SIG-M5 treated with dmso at 0.1 percent for 504 hours (cell line): ENCODE data around the gene DPYSL5.

Experiments used
- DNase-seq: peaks from one replicate; lab custom pipeline; 2025; ENCODE audit not compliant: unreplicated experiment; lab: John Stamatoyannopoulos, UW

Gene DPYSL5

GRCh38 chr2:26843041-26843440 lies 4.9 kb upstream of the DPYSL5 start:
- no peak for DNase-seq

DNA sequence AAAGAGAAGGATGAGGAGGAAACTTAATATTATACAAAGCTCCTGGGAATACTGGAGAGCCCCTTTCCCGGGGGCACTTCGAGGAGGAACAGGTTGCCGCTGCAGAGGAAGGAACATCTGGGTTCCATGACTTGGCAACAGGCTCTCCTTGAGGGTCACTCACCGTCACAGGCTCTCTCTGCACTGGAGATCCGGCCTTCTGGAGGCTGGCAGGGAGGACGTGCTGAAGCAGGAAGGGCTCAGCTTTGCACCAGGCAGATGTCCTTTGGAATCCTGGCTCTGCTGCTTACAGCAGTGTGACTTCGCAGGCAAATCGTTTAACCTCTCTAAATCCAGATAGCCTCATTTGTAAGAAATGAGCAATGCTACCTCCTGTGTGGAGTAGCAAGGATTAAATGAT lies 2.9 kb upstream of the DPYSL5 start:
- DNase-seq = no peak

- DNase-seq = peak; percentile 87
Observed at GRCh38 chr2:26846334-26847306, 1.3 kb upstream of the DPYSL5 start.

GRCh38 chr2:26847307-26847654 lies 651 bp upstream of the DPYSL5 start:
- DNase-seq = no peak

GRCh38 chr2:26848336-26849055 lies 564 bp downstream of the DPYSL5 start:
- no peak for DNase-seq

GRCh38 chr2:26849056-26849999 lies 1.4 kb downstream of the DPYSL5 start:
- DNase-seq = no peak

- no peak for DNase-seq
Observed at GRCh38 chr2:26850000-26850431, 2.1 kb downstream of the DPYSL5 start.

DNA sequence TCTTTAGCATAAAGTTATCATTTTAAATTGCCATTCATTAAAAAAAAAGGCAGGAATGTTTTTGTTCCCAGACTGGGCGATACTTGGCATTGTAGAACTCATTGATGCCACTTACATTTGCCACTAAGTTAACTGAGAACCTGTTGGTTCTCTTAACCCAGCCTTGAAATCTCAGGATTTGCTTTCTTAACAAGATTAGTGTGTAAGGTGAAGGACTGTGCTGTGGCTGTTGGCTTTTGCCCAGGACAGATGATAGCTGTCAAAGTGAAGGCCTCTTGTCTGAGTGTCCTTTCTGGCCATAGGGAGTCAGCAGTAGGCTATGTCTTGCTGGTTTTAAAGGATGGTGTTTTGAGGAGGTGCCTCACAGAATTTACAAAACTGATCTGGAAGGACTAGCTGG lies 2.6 kb downstream of the DPYSL5 start:
- no peak for DNase-seq

DNA sequence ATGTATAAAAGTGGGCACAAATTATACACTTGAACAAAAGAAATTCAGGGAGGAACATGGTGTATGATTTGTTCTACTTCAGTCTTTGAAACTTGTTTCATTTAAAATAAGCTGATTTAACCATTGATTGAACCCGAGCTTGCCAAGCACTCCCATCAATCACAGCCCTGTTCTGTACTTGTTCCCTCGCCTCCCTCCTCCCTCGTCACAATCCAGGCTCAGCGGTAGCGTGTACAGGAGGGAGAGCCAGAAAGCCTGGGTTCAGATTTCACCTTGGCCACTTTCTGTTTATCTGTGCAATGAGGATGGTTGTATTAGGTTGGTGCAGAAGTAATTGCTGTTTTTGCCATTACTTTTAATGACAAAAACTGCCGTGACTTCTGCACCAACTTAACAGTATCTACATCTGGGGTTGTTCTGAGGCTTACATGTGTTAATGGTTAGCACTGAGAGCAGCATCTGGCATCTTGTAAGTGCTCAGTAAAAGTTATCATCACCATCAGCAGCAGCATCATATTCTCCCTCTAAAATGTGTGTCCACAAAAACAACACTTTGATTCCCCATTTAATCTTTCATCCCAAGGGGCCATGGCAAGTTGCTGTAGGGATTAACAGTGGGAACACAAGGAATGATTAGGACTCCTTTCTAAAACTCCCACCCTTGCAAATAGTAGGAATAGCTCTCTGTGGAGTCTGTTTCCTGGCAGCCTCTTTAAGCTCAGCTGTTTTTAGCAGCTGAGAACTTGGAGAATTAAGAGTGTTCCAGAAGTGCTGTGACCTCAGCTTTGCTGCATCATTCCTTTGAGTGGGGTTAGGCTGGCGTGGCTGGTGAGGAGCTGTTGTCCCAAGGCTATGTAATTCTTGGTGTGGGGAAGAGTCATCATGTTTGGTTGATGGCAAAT lies 4.7 kb downstream of the DPYSL5 start:
- DNase-seq = no peak

DNA sequence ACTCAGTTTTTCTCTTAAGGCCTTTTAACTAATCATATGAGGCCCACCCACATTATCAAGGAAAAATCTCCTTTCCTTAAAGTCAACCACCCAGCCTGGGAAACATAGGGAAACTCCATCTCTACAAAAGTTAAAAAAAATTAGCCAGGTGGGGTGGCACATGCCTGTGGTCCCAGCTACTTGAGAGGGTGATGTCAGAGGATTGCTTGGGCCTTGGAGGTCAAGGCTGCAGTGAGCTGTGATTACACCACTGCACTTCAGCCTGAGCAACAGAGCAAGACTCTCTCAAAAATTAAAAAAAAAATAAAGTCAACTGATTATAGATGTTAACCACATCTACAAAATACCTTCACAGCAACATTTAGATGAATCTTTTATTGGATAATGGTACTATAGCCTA lies 5.8 kb downstream of the DPYSL5 start:
- no peak for DNase-seq

DNA sequence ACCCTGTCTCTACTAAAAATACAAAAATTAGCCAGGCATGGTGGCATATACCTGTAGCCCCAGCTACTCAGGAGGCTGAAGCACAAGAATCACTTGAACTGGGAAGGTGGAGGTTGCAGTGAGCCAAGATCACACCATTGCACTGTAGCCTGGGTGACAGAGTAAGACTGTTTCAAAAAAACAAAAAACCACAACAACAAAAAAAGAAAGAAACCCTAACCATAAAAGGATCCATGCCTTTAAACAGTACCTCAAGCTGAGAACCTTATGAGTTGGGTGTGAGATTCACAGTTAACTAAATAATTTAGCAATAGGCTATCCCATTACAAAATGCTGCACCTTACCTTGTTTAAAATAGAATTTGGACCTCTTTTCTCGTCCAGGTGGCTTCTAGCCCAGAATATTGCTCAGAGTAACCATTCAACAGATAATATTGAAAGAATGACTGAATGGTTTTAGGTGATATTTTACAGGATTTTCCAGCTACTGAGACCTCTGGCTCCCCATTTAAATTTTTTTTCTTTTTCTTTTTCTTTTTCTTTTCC lies 6.4 kb downstream of the DPYSL5 start:
- DNase-seq = no peak

DNA sequence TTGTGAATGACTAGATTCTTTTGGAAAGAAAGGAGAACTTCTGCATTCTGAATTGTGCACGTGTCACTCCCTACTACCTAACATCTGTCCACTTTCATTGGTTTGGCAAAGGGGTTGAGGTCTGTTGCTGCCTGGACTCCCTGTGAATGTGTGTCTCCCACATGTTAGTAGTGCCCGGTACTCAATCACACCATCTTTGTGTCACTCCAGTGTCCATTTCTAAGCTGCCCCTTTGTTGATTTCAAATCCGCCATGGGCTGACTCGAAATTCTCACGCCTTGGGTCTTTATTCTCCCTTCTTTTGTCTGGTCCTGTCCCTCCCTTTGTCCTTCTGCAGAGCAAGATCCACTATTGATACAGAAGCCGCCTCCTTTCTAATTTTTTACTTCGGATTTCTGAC lies 7.5 kb downstream of the DPYSL5 start:
- DNase-seq = no peak

GRCh38 chr2:26859622-26860021 lies 11.7 kb downstream of the DPYSL5 start:
- no peak for DNase-seq

DNA sequence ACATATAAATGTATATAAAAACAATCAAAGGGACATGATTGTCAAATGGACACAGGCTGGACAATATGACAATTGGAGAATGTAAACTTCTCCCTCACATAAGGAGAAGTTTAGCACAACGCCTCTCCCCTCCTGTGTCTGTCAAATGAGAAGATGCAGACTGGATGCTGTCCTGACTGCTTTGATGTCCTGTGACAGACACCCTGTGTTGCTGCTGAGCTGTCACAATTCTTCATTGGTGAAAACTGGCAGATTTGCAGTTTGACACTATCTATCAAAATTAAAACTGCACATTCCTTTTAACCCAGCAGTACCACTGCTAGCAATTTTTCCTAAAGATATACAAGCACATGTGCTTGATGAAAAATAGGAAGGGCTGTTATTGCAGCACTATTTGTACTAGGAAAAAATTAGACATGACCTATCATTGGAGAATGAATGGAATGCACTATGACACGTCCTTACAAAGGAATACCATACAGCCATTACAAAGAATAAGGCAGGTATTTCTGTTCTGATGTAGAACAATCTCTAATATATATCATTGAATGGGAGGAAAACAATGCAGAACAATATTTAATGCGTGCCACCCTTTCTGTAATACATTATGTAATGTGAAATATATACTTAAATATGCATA lies 12.4 kb downstream of the DPYSL5 start:
- no peak for DNase-seq

DNA sequence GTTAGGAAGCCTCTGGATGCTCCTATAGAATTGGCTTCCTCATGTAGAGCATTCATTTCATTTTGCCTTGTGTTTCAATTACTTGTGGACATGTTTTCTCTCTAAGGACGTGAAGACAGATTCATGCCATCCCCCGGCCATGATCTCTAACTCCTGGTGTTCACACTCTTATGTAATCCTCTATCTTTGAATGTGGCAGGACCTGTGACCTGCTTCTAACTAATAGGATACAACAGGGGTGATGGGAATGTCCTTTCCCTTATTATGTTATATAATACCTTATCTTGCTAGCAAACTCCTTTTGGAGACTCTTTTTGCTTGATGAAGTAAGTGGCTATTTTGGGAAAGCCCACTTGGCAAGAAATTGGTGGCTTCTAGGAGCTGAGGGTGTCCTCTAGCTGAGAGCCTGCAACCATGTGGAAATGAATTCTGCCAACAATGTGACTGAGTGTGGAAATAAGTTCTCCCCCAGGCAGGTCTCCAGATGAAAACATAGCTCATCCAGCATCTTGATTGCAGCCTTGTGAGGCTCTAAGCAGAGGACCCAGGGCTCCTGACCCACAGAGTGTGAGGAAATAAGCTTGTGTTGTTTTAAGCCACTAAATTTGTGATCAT lies 13.8 kb downstream of the DPYSL5 start:
- DNase-seq = no peak

- DNase-seq = no peak
Observed at GRCh38 chr2:26864226-26864625, 16.3 kb downstream of the DPYSL5 start.

GRCh38 chr2:26864646-26865045 lies 16.7 kb downstream of the DPYSL5 start:
- no peak for DNase-seq

- DNase-seq = no peak
Observed at GRCh38 chr2:26870585-26871095, 22.7 kb downstream of the DPYSL5 start.
